HCT116 (cell line): ENCODE data around the gene CSF3R. TPM values are rescaled to one million over a fixed set of nuclear protein-coding genes. Genes with fewer than 3 reads are reported as not detected.
"Not testable (repeated sequence)": the region's sequence is repeated elsewhere in the genome, so short reads cannot be mapped to it uniquely, and the experiment has no call there.

ENCODE experiments used
- ATAC-seq: fragments of 200-7000 bp; cut with Tn5 transposase; 2 replicates; pipeline ENCODE4 v1.9.1; 2020; ENCODE audit warnings: mild to moderate bottlenecking, moderate library complexity
- BruUV-seq: library from RNA; stranded (reverse); fragments of 400-500 nt; replicated peaks from 2 replicates; lab custom pipeline; 2021; lab: Mats Ljungman, UMichigan
- CTCF ChIA-PET: fragments of 300-600 bp; sonication (Branson Sonifier 250); formaldehyde crosslinking; loops from one replicate; lab custom pipeline; 2021; ENCODE audit warnings: antibody characterized with exemption; lab: Charles Lee
- POLR2A ChIA-PET: fragments of 300-600, 350-600 bp; sonication (Branson Sonifier 250); formaldehyde crosslinking; loops from one replicate; lab custom pipeline; 2021; ENCODE audit warnings: antibody characterized with exemption; lab: Charles Lee
- RAD21 ChIA-PET, 2 experiments: fragments of 300-600 bp; sonication (Branson Sonifier 250); formaldehyde crosslinking; loops; one replicate each; lab custom pipeline; 2023; ENCODE audit warnings: low total read pairs in 2 of 2; ENCODE audit not compliant: uncharacterized antibody in 2 of 2, unreplicated experiment in 2 of 2, low non-redundant PET in 1 of 2; lab: Charles Lee
- DNase-seq: peaks from one replicate; pipeline ENCODE4 v3.0.0-alpha.2; 2010; ENCODE audit warnings: low read depth, low spot score
- H2AFZ ChIP-seq: fragments of 200-600 bp; shearing (Covaris generic), sonication (generic); 2 replicates; pipeline ENCODE4 v1.6.1; 2017; ENCODE audit warnings: low read depth, mixed run types, mixed read lengths, antibody characterized with exemption, low read length; ENCODE audit not compliant: poor library complexity, severe bottlenecking
- H3K27ac ChIP-seq: 2 replicates; pipeline ENCODE4 v1.5.1; 2012; ENCODE audit warnings: low read depth, low read length
- H3K27me3 ChIP-seq: fragments of 200-600 bp; sonication (generic); 2 replicates; pipeline ENCODE4 v1.6.1; 2016; ENCODE audit warnings: mixed run types, low read length, mixed read lengths; ENCODE audit not compliant: insufficient read depth
- H3K36me3 ChIP-seq, 2 experiments: fragments of 200-500 bp in 1 of 2; fragments of 200-600 bp in 1 of 2; sonication (Bioruptor generic) in 1 of 2; sonication (generic) in 1 of 2; 2 replicates each; pipeline versions ENCODE4 v1.5.1 to v1.6.1; 2014 to 2016; ENCODE audit warnings: low read length in 2 of 2, inconsistent platforms in 1 of 2, mixed read lengths in 1 of 2, mixed run types in 1 of 2; ENCODE audit not compliant: insufficient read depth in 2 of 2, control insufficient read depth in 1 of 2
- H3K4me1 ChIP-seq, 2 experiments: fragments of 200-600 bp in 1 of 2; sonication (generic) in 1 of 2; 2 replicates each; pipeline versions ENCODE4 v1.5.1 to v1.6.1; 2012 to 2017; ENCODE audit warnings: low read length in 2 of 2, inconsistent platforms in 1 of 2, mild to moderate bottlenecking in 1 of 2, mixed read lengths in 1 of 2, mixed run types in 1 of 2, moderate library complexity in 1 of 2; ENCODE audit not compliant: insufficient read depth in 2 of 2, control insufficient read depth in 1 of 2
- H3K4me2 ChIP-seq: fragments of 200-600 bp; sonication (generic); 2 replicates; pipeline ENCODE4 v1.6.1; 2017; ENCODE audit warnings: mixed run types, low read length, mixed read lengths
- H3K4me3 ChIP-seq, 2 experiments: fragments of 200-600 bp in 1 of 2; sonication (generic) in 1 of 2; replicated peaks in 1 of 2; 2 replicates each; pipeline ENCODE4 v1.5.1; 2011 to 2016; ENCODE audit warnings: low read length in 2 of 2, control low read depth in 1 of 2, low read depth in 1 of 2, mild to moderate bottlenecking in 1 of 2, mixed read lengths in 1 of 2, mixed run types in 1 of 2
- H3K79me2 ChIP-seq: fragments of 200-600 bp; sonication (generic); 2 replicates; pipeline ENCODE4 v1.6.1; 2017; ENCODE audit warnings: mild to moderate bottlenecking, mixed run types, low read length, moderate library complexity, mixed read lengths; ENCODE audit not compliant: insufficient read depth
- H3K9ac ChIP-seq: fragments of 200-600 bp; sonication (generic); 2 replicates; pipeline ENCODE4 v1.6.1; 2016; ENCODE audit warnings: low read length, mixed read lengths
- H3K9me2 ChIP-seq: fragments of 200-600 bp; sonication (generic), shearing (Covaris generic); 2 replicates; pipeline ENCODE4 v1.6.1; 2017; ENCODE audit warnings: mixed run types, mild to moderate bottlenecking, moderate library complexity; ENCODE audit not compliant: insufficient read depth
- H3K9me3 ChIP-seq, 2 experiments: fragments of 200-500 bp in 1 of 2; fragments of 200-600 bp in 1 of 2; sonication (Bioruptor generic) in 1 of 2; sonication (generic) in 1 of 2; 2 replicates each; pipeline ENCODE4 v1.6.1; 2014 to 2017; ENCODE audit warnings: low read length in 2 of 2, mixed read lengths in 2 of 2, inconsistent platforms in 1 of 2, low read depth in 1 of 2, mild to moderate bottlenecking in 1 of 2, mixed run types in 1 of 2, moderate library complexity in 1 of 2; ENCODE audit not compliant: control insufficient read depth in 1 of 2, insufficient read depth in 1 of 2
- H4K20me1 ChIP-seq: fragments of 200-600 bp; sonication (generic), shearing (Covaris generic); 2 replicates; pipeline ENCODE4 v1.6.1; 2017; ENCODE audit warnings: mixed run types, mild to moderate bottlenecking, moderate library complexity; ENCODE audit not compliant: insufficient read depth
- CBX3 ChIP-seq: IDR thresholded peaks from 2 replicates; pipeline ENCODE4 v1.6.1; 2012; ENCODE audit warnings: low read depth
- ELF1 ChIP-seq: IDR thresholded peaks from 2 replicates; pipeline ENCODE4 v1.6.1; 2012; ENCODE audit warnings: low read depth, borderline replicate concordance
- JUND ChIP-seq: IDR thresholded peaks from 2 replicates; pipeline ENCODE4 v1.6.1; 2012
- SRF ChIP-seq: IDR thresholded peaks from 2 replicates; pipeline ENCODE4 v1.6.1; 2012; ENCODE audit warnings: low read depth
- TCF7L2 ChIP-seq: IDR thresholded peaks from 2 replicates; pipeline ENCODE4 v1.7.0; 2011; ENCODE audit warnings: borderline replicate concordance, inconsistent platforms; ENCODE audit not compliant: insufficient read depth, insufficient read length; ENCODE audit errors: extremely low read depth
- ZNF274 ChIP-seq: fragments of 200-500 bp; sonication (Bioruptor generic); IDR thresholded peaks from 2 replicates; pipeline ENCODE4 v1.6.1; 2014; ENCODE audit warnings: mild to moderate bottlenecking, low read depth, low read length, inconsistent platforms
- intact Hi-C: fragments of 100-400 bp; cut with micrococcal nuclease; formaldehyde crosslinking; loops from 2 replicates; pipeline ENCODE4 v1.10.0; 2022
- total RNA-seq: library from RNA; stranded (reverse); gene quantifications from one replicate; pipeline ENCODE4 v1.2.1, GENCODE V29; 2021; ENCODE audit not compliant: unreplicated experiment

Gene CSF3R
- total RNA-seq, 1 experiment from 2014 or later, result 0.32 TPM

GRCh38 chr1:36479505-36480051, 3.1 kb downstream of the CSF3R start:
- H3K27me3 ChIP-seq, result peaks cover 13% of the 10 kb centered on the region
- intact Hi-C loops, result no loop called here
- H3K9me2 ChIP-seq, result no peaks in the 10 kb centered on the region
- DNase-seq (no peak), ATAC-seq (no peak)
- H3K4me3 ChIP-seq, result no peak overlapping the region
- no peaks in the 10 kb centered on the region for H3K9me3 ChIP-seq
- ChIA-PET POLR2A (no interaction called here), CTCF (no interaction called here), RAD21 (no interaction called here)
- no peak overlapping the region for H3K27ac ChIP-seq
- no peaks in the 10 kb centered on the region for H3K79me2 ChIP-seq
- no peak overlapping the region for H2AFZ ChIP-seq
- no peaks in the 10 kb centered on the region for H3K4me1 ChIP-seq
- BruUV-seq, result no TSS peak
- no peak for TF ChIP-seq CBX3
- TF ChIP-seq TCF7L2, result no peak
- TF ChIP-seq JUND, result no peak
- no peak for TF ChIP-seq ELF1
- TF ChIP-seq SRF, result no peak
- no peak for TF ChIP-seq ZNF274
- H3K36me3 ChIP-seq, result no peaks in the 10 kb centered on the region
- no peak overlapping the region for H3K9ac ChIP-seq
- H3K4me2 ChIP-seq, result no peak overlapping the region
- no peaks in the 10 kb centered on the region for H4K20me1 ChIP-seq

- H3K9me2 ChIP-seq, H3K4me1 ChIP-seq, H3K4me2 ChIP-seq, H3K9ac ChIP-seq, H3K4me3 ChIP-seq, BruUV-seq, POLR2A ChIA-PET, H3K9me3 ChIP-seq, H2AFZ ChIP-seq, H3K27ac ChIP-seq, DNase-seq, H4K20me1 ChIP-seq, intact Hi-C loops, RAD21 ChIA-PET, H3K79me2 ChIP-seq, H3K36me3 ChIP-seq, CTCF ChIA-PET, ATAC-seq: not testable (repeated sequence)
- peaks cover 13% of the 10 kb centered on the region for H3K27me3 ChIP-seq
Observed at GRCh38 chr1:36477615-36478014, 5.1 kb downstream of the CSF3R start.
